HEK293 (cell line): Measurements from ENCODE around the gene JTB.

Experiments
- CTCF ChIA-PET: fragments of 350-600 bp; formaldehyde crosslinking; extraction: SDS; loops from one replicate; lab custom pipeline; 2021; ENCODE audit warnings: antibody characterized with exemption; lab: Yijun Ruan, JAX
- POLR2A ChIA-PET: fragments of 300-600 bp; formaldehyde crosslinking; extraction: SDS; loops from one replicate; lab custom pipeline; 2020; ENCODE audit warnings: antibody characterized with exemption, inconsistent platforms; lab: Yijun Ruan, JAX
- H3K27ac ChIP-seq: fragments of 200-500 bp; sonication (Bioruptor generic); 2 replicates; pipeline ENCODE4 v1.5.1; 2014; ENCODE audit warnings: low read depth, low read length, control low read depth, inconsistent platforms; ENCODE audit errors: extremely low read depth
- H3K36me3 ChIP-seq, 2 experiments: fragments of 200-500 bp in 1 of 2; sonication (Bioruptor generic) in 1 of 2; 1 replicate in 1 of 2; 2 replicates in 1 of 2; pipeline ENCODE4 v1.5.1; 2014 to 2017; ENCODE audit warnings: inconsistent platforms in 2 of 2, low read length in 2 of 2; ENCODE audit not compliant: control insufficient read depth in 2 of 2, insufficient read depth in 1 of 2
- H3K4me1 ChIP-seq: fragments of 200-500 bp; sonication (Bioruptor generic); 2 replicates; pipeline ENCODE4 v1.5.1; 2014; ENCODE audit warnings: mild to moderate bottlenecking, low read length, inconsistent platforms; ENCODE audit not compliant: control insufficient read depth, insufficient read depth
- H3K4me3 ChIP-seq: 2 replicates; pipeline ENCODE4 v1.5.1; 2011; ENCODE audit warnings: low read depth, mild to moderate bottlenecking, control low read depth, low read length, moderate library complexity
- H3K9me3 ChIP-seq: fragments of 200-500 bp; sonication (Bioruptor generic); 2 replicates; pipeline ENCODE4 v1.5.1; 2014; ENCODE audit warnings: low read depth, low read length, inconsistent platforms; ENCODE audit not compliant: control insufficient read depth, insufficient read depth
- BCL11B ChIP-seq: fragments of 450-650 bp; formaldehyde crosslinking; IDR thresholded peaks from 2 replicates; pipeline ENCODE4 v1.5.1; 2016; ENCODE audit warnings: low read depth, missing biosample characterization, missing genetic modification characterization
- GLIS1 ChIP-seq: fragments of 450-650 bp; formaldehyde crosslinking; IDR thresholded peaks from 2 replicates; pipeline ENCODE4 v1.5.1; 2016; ENCODE audit warnings: missing biosample characterization, missing genetic modification characterization
- HOXA7 ChIP-seq: sonication (generic); formaldehyde crosslinking; IDR thresholded peaks from 2 replicates; pipeline ENCODE4 v1.8.1; 2022; ENCODE audit warnings: missing genetic modification reagents, borderline replicate concordance
- SALL2 ChIP-seq: fragments of 450-650 bp; formaldehyde crosslinking; IDR thresholded peaks from 2 replicates; pipeline ENCODE4 v1.5.0; 2017; ENCODE audit warnings: missing biosample characterization, mild to moderate bottlenecking, missing genetic modification characterization, borderline replicate concordance
- SP7 ChIP-seq: fragments of 450-650 bp; formaldehyde crosslinking; IDR thresholded peaks from 2 replicates; pipeline ENCODE4 v1.5.1; 2016; ENCODE audit warnings: missing biosample characterization, missing genetic modification characterization
- TRIM28 ChIP-seq: IDR thresholded peaks from 2 replicates; pipeline ENCODE4 v1.6.1; 2011; ENCODE audit warnings: low read length, control low read depth, borderline replicate concordance
- ZEB2 ChIP-seq: fragments of 450-650 bp; formaldehyde crosslinking; IDR thresholded peaks from 2 replicates; pipeline ENCODE4 v1.5.1; 2016; ENCODE audit warnings: missing biosample characterization, missing genetic modification characterization
- ZFP41 ChIP-seq: fragments of 450-650 bp; formaldehyde crosslinking; IDR thresholded peaks from 2 replicates; pipeline ENCODE4 v1.5.1; 2016; ENCODE audit warnings: missing biosample characterization, missing genetic modification characterization, borderline replicate concordance
- ZNF10 ChIP-seq: fragments of 450-650 bp; formaldehyde crosslinking; IDR thresholded peaks from 2 replicates; pipeline ENCODE4 v1.5.1; 2017; ENCODE audit warnings: missing biosample characterization, missing genetic modification characterization
- ZNF146 ChIP-seq: fragments of 450-650 bp; formaldehyde crosslinking; IDR thresholded peaks from 2 replicates; pipeline ENCODE4 v1.5.1; 2016; ENCODE audit warnings: missing biosample characterization, missing genetic modification characterization
- ZNF169 ChIP-seq: fragments of 450-650 bp; formaldehyde crosslinking; IDR thresholded peaks from 2 replicates; pipeline ENCODE4 v1.5.1; 2016; ENCODE audit warnings: missing biosample characterization, missing genetic modification characterization
- ZNF239 ChIP-seq: fragments of 450-650 bp; formaldehyde crosslinking; IDR thresholded peaks from 2 replicates; pipeline ENCODE4 v1.5.1; 2016; ENCODE audit warnings: missing biosample characterization, missing genetic modification characterization
- ZNF292 ChIP-seq: fragments of 450-650 bp; formaldehyde crosslinking; IDR thresholded peaks from 2 replicates; pipeline ENCODE4 v1.5.1; 2016; ENCODE audit warnings: low read depth, missing biosample characterization, missing genetic modification characterization, borderline replicate concordance
- ZNF324 ChIP-seq: fragments of 450-650 bp; formaldehyde crosslinking; IDR thresholded peaks from 2 replicates; pipeline ENCODE4 v1.5.1; 2016; ENCODE audit warnings: missing biosample characterization, missing genetic modification characterization
- ZNF37A ChIP-seq: fragments of 450-650 bp; IDR thresholded peaks from 2 replicates; pipeline ENCODE4 v1.5.1; 2018; ENCODE audit warnings: missing biosample characterization, missing genetic modification characterization
- ZNF473 ChIP-seq: fragments of 450-650 bp; formaldehyde crosslinking; IDR thresholded peaks from 2 replicates; pipeline ENCODE4 v1.5.1; 2017; ENCODE audit warnings: missing biosample characterization, missing genetic modification characterization
- ZNF510 ChIP-seq: fragments of 450-650 bp; formaldehyde crosslinking; IDR thresholded peaks from 2 replicates; pipeline ENCODE4 v1.5.1; 2018; ENCODE audit warnings: mild to moderate bottlenecking, missing genetic modification characterization, missing biosample characterization; ENCODE audit not compliant: insufficient replicate concordance
- ZNF521 ChIP-seq: fragments of 450-650 bp; formaldehyde crosslinking; IDR thresholded peaks from 2 replicates; pipeline ENCODE4 v1.5.1; 2017; ENCODE audit warnings: missing biosample characterization, mild to moderate bottlenecking, missing genetic modification characterization
- ZNF530 ChIP-seq: fragments of 450-650 bp; formaldehyde crosslinking; IDR thresholded peaks from 2 replicates; pipeline ENCODE4 v1.5.1; 2016; ENCODE audit warnings: low read depth, missing biosample characterization, missing genetic modification characterization
- ZNF548 ChIP-seq: fragments of 450-650 bp; formaldehyde crosslinking; IDR thresholded peaks from 2 replicates; pipeline ENCODE4 v1.5.1; 2016; ENCODE audit warnings: missing biosample characterization, missing genetic modification characterization
- ZNF561 ChIP-seq: fragments of 450-650 bp; IDR thresholded peaks from 2 replicates; pipeline ENCODE4 v1.5.1; 2018; ENCODE audit warnings: missing biosample characterization, missing genetic modification characterization, borderline replicate concordance
- ZNF596 ChIP-seq: fragments of 450-650 bp; IDR thresholded peaks from 2 replicates; pipeline ENCODE4 v1.5.0; 2018; ENCODE audit warnings: missing biosample characterization, mild to moderate bottlenecking, missing genetic modification characterization, moderate library complexity
- ZNF664 ChIP-seq: fragments of 450-650 bp; formaldehyde crosslinking; IDR thresholded peaks from 2 replicates; pipeline ENCODE4 v1.5.1; 2016; ENCODE audit warnings: missing biosample characterization, missing genetic modification characterization
- ZNF692 ChIP-seq: fragments of 450-650 bp; formaldehyde crosslinking; IDR thresholded peaks from 2 replicates; pipeline ENCODE4 v1.5.1; 2016; ENCODE audit warnings: missing biosample characterization, missing genetic modification characterization
- ZNF76 ChIP-seq: fragments of 450-650 bp; formaldehyde crosslinking; IDR thresholded peaks from 2 replicates; pipeline ENCODE4; 2016; ENCODE audit warnings: low read depth, missing biosample characterization, missing genetic modification characterization, borderline replicate concordance
- ZSCAN30 ChIP-seq: fragments of 450-650 bp; IDR thresholded peaks from 2 replicates; pipeline ENCODE4 v1.5.1; 2018; ENCODE audit warnings: missing biosample characterization, mild to moderate bottlenecking, missing genetic modification characterization, moderate library complexity
- ZSCAN4 ChIP-seq: fragments of 450-650 bp; formaldehyde crosslinking; IDR thresholded peaks from 2 replicates; pipeline ENCODE4 v1.5.1; 2017; ENCODE audit warnings: missing biosample characterization, missing genetic modification characterization
- ZXDB ChIP-seq: fragments of 450-650 bp; formaldehyde crosslinking; IDR thresholded peaks from 2 replicates; pipeline ENCODE4 v1.5.1; 2016; ENCODE audit warnings: missing biosample characterization, missing genetic modification characterization
- TF ChIP-seq, protein P1 (sequence below): fragments of 450-650 bp; formaldehyde crosslinking; IDR thresholded peaks from 2 replicates; pipeline ENCODE4 v1.5.1; 2016; ENCODE audit warnings: missing biosample characterization, missing genetic modification characterization
- TF ChIP-seq, protein P2 (sequence below): fragments of 450-650 bp; formaldehyde crosslinking; IDR thresholded peaks from 2 replicates; pipeline ENCODE4 v1.5.1; 2016; ENCODE audit warnings: missing biosample characterization, missing genetic modification characterization

The JTB gene

DNA sequence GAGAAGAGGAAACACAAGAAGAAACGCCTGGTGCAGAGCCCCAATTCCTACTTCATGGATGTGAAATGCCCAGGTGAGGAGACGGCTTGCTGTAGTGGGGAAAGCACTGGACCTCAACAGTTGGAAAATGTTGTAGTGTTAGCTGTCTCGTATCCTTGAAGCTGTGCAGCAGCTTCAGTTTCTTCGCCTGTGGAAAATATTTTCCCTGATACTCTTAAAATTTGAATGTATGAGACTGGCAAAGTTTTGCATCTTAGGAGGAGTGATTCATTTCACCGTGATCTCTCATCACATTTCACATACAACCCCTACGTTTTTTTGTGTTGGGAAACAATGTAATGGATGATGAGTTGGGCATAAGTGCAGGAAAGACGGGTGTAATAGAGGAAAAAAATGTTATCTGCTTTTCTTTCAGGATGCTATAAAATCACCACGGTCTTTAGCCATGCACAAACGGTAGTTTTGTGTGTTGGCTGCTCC, 13.7 kb upstream of the JTB start:
- Histone ChIP-seq H3K36me3 (peaks cover 34 to 45% of the 10 kb centered on the region in 2 experiments), H3K27ac (peak overlapping the region; percentile 67), H3K9me3 (no peaks in the 10 kb centered on the region), H3K4me1 (peaks cover 2% of the 10 kb centered on the region; the same call in 1 of the 2 replicates), H3K4me3 (peak overlapping the region; percentile 93)
- POLR2A ChIA-PET: interaction anchor here (0.6 to 6.3 kb wide), 29 partner anchors 8 to 485 kb away, joined by 3 to 114 read pairs (median 7); partner anchors contain the start of genes ATP8B2, CHTOP, CREB3L4 and CRTC2
- TF ChIP-seq ZNF239 (tag by site-specific recombination): no peak
- no peak for TF ChIP-seq TRIM28
- TF ChIP-seq ZNF169 (tag by site-specific recombination): no peak
- no peak for TF ChIP-seq ZNF324 (tag by site-specific recombination)
- no peak for TF ChIP-seq HOXA7 (CRISPR knock-in tag)
- TF ChIP-seq ZNF37A: no peak
- TF ChIP-seq ZNF561 (tag by site-specific recombination): no peak
- TF ChIP-seq ZNF530 (tag by site-specific recombination): no peak
- no peak for TF ChIP-seq BCL11B (tag by site-specific recombination)
- no peak for TF ChIP-seq ZNF473 (tag by site-specific recombination)
- CTCF ChIA-PET: interaction anchor here (1.3 kb wide), 2 partner anchors 32 to 194 kb away, joined by 3 to 4 read pairs; no protein-coding TSS in a partner anchor

DNA sequence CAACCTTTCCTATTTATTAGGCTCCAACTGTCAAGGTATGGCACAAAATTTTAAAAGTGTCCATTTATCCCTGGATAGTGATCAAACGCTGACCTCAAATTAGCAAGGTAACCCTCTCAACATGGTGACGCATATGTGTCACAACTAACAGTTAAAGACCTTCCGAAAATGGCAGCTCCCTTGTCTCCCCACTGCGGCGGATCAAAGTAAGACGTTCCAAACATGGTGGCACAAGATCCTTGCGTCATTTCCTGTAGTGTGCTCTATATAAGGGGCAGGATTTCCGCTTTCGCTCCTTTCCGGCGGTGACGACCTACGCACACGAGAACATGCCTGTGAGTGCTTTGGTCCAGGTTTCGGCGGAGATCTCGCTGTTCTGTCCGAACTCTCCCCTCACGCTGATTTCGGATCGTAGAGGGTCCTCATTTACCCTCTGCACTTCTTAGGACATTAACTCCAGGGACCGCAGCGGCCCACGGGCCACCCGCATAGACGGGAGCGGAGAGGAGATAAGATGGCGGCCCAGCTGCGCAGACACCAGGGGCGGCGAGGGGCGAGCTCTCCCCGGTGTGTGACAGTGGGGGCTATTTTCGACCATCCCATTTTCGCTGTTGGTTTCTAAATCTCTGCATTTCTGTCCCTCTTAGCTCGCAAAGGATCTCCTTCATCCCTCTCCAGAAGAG, 13.1 kb upstream of the JTB start, which contains the start of gene RPS27:
TSS of gene RPS27 (plus strand) at position 295 of the 683 bp plus-strand sequence. CDS start at position 330, 35 bp downstream.
- Histone ChIP-seq H3K4me3 (peak within 1 kb of the TSS; percentile 93), H3K4me1 (peaks cover 3% of the 10 kb centered on the region; the same call in 1 of the 2 replicates), H3K27ac (peak within 1 kb of the TSS; percentile 67), H3K36me3 (peaks cover 34 to 44% of the 10 kb centered on the region in 2 experiments), H3K9me3 (no peaks in the 10 kb centered on the region)
- POLR2A ChIA-PET: interaction anchor here (0.6 to 6.3 kb wide), 66 partner anchors 8 to 638 kb away, joined by 3 to 114 read pairs (median 4); partner anchors contain the start of genes ATP8B2, CHTOP, CREB3L4 and CRTC2
- CTCF ChIA-PET: interaction anchor here (0.6 to 2.1 kb wide), 4 partner anchors 32 to 194 kb away, joined by 3 to 7 read pairs (median 4); no protein-coding TSS in a partner anchor
- TF ChIP-seq ZNF521 (tag by site-specific recombination): no peak
- TF ChIP-seq, protein P1, sequence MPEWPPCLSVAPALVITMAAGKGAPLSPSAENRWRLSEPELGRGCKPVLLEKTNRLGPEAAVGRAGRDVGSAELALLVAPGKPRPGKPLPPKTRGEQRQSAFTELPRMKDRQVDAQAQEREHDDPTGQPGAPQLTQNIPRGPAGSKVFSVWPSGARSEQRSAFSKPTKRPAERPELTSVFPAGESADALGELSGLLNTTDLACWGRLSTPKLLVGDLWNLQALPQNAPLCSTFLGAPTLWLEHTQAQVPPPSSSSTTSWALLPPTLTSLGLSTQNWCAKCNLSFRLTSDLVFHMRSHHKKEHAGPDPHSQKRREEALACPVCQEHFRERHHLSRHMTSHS (tag by site-specific recombination): no peak
- peak; percentile 74 for TF ChIP-seq ZNF692 (tag by site-specific recombination)
- TF ChIP-seq ZNF10 (tag by site-specific recombination): peak; percentile 51; the same call in 1 of the 2 replicates
- TF ChIP-seq ZFP41 (tag by site-specific recombination): no peak
- peak; percentile 94 for TF ChIP-seq ZXDB (tag by site-specific recombination)
- no peak; the same call in 1 of the 2 replicates for TF ChIP-seq ZSCAN4 (tag by site-specific recombination)
- TF ChIP-seq, protein P2, sequence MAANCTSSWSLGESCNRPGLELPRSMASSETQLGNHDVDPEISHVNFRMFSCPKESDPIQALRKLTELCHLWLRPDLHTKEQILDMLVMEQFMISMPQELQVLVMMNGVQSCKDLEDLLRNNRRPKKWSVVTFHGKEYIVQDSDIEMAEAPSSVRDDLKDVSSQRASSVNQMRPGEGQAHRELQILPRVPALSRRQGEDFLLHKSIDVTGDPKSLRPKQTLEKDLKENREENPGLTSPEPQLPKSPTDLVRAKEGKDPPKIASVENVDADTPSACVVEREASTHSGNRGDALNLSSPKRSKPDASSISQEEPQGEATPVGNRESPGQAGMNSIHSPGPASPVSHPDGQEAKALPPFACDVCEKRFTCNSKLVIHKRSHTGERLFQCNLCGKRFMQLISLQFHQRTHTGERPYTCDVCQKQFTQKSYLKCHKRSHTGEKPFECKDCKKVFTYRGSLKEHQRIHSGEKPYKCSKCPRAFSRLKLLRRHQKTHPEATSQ (tag by site-specific recombination): no peak
- TF ChIP-seq SALL2 (tag by site-specific recombination): no peak
- TF ChIP-seq ZNF548 (tag by site-specific recombination): no peak
- TF ChIP-seq ZNF292 (tag by site-specific recombination): no peak
- peak; percentile 78 for TF ChIP-seq ZEB2 (tag by site-specific recombination)
- TF ChIP-seq ZNF510 (tag by site-specific recombination): no peak
- peak; percentile 76; the same call in 1 of the 2 replicates for TF ChIP-seq TRIM28
- TF ChIP-seq ZNF76: peak; percentile 90; the same call in 1 of the 2 replicates
- TF ChIP-seq ZNF146: peak; percentile 20; the same call in 1 of the 2 replicates
- peak; percentile 72; the same call in 1 of the 2 replicates for TF ChIP-seq ZSCAN30
- peak; percentile 84 for TF ChIP-seq SP7 (tag by site-specific recombination)
- TF ChIP-seq ZNF596 (tag by site-specific recombination): no peak; the same call in 1 of the 2 replicates
- TF ChIP-seq ZNF664 (tag by site-specific recombination): no peak
- no peak; the same call in 1 of the 2 replicates for TF ChIP-seq GLIS1 (tag by site-specific recombination)
